Peyer's patch (tissue), 4 donors: ENCODE measurements around the gene FAT1.

Source experiments
- CTCF ChIP-seq, 6 experiments: fragments of 450-650 bp in 4 of 6; fragments of 200-600 bp in 2 of 6; sonication (generic) in 1 of 6; IDR thresholded peaks; one replicate each; pipeline ENCODE4 v1.5.1; 2017 to 2019; ENCODE audit warnings: antibody characterized with exemption in 6 of 6, mild to moderate bottlenecking in 3 of 6, moderate library complexity in 1 of 6
- POLR2A ChIP-seq, 2 donors: fragments of 450-650 bp; IDR thresholded peaks; one replicate each; pipeline ENCODE4 v1.5.1; 2017; ENCODE audit warnings: antibody characterized with exemption in 2 of 2, mild to moderate bottlenecking in 2 of 2, moderate library complexity in 2 of 2

- TF ChIP-seq CTCF (IDR thresholded peaks at IDR 0.05) (no peak), POLR2A (IDR thresholded peaks at IDR 0.05) (no peak)
Observed at GRCh38 chr4:186596850-186597390, 126.7 kb downstream of the FAT1 start.
